ENCODE measurements around the gene SLC25A28.
"Not testable (repeated sequence)": the region's sequence is repeated elsewhere in the genome, so short reads cannot be mapped to it uniquely, and the experiment has no call there.

Gene SLC25A28

GRCh38 chr10:99617696-99618095 lies 2.5 kb downstream of the SLC25A28 start:
- Mint-ChIP-seq H3K36me3 (ENCODE audit: low read depth) (peaks cover 31% of the 10 kb centered on the region), H3K9me3 (no peaks in the 10 kb centered on the region), H3K27ac (no peak overlapping the region), H3K4me3 (no peak overlapping the region), H3K27me3 (no peaks in the 10 kb centered on the region), H3K4me1 (ENCODE audit: low read depth) (peaks cover 45% of the 10 kb centered on the region)
- intact Hi-C loops (cut with micrococcal nuclease), result no loop called here

GRCh38 chr10:99615426-99615825 lies 4.8 kb downstream of the SLC25A28 start:
- Mint-ChIP-seq H3K4me3 (no peak overlapping the region), H3K9me3 (no peaks in the 10 kb centered on the region), H3K27ac (no peak overlapping the region), H3K4me1 (ENCODE audit: low read depth) (peaks cover 45% of the 10 kb centered on the region), H3K36me3 (ENCODE audit: low read depth) (peaks cover 44% of the 10 kb centered on the region), H3K27me3 (no peaks in the 10 kb centered on the region)
- intact Hi-C loops (cut with micrococcal nuclease), result no loop called here

- no peaks in the 10 kb centered on the region for H3K9me3 Mint-ChIP-seq
Measured at GRCh38 chr10:99612167-99612831, 7.9 kb downstream of the SLC25A28 start.

DNA sequence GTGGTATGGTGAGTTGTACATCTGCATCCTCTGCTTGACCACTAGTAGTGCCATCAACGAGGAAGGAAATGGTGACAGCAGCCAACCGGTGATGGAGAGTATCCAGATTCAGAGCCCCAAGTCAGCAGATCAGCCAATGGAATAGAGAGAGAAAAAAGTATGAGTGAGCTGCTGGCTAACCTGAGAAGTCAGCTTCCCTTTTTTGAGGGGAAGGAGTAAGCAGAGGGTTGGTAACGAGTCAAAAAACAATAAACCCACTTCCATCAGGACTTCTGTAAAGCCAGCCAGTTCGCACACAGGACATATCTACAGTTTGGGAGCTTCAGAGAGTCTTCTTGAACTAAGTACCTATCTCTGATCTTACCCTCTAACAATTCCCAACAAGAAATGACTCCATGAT lies 8.9 kb downstream of the SLC25A28 start:
- Mint-ChIP-seq H3K27ac (no peak overlapping the region), H3K27me3 (no peaks in the 10 kb centered on the region), H3K4me1 (ENCODE audit: low read depth) (peaks cover 23% of the 10 kb centered on the region), H3K9me3 (no peaks in the 10 kb centered on the region), H3K4me3 (no peak overlapping the region), H3K36me3 (ENCODE audit: low read depth) (peaks cover 65% of the 10 kb centered on the region)
- intact Hi-C loops (cut with micrococcal nuclease), result no loop called here

More at GRCh38 chr10:99612167-99612831, 7.9 kb downstream of the SLC25A28 start:
- Mint-ChIP-seq H3K27me3 (no peaks in the 10 kb centered on the region), H3K4me1 (ENCODE audit: low read depth) (peaks cover 23% of the 10 kb centered on the region), H3K4me3 (no peak overlapping the region), H3K27ac (no peak overlapping the region), H3K36me3 (ENCODE audit: low read depth) (peaks cover 65% of the 10 kb centered on the region)
- intact Hi-C loops (cut with micrococcal nuclease), result loop anchor here (1.0 to 2.0 kb wide), 3 partner anchors 52 to 219 kb away; partner anchors contain the start of gene GOT1

DNA sequence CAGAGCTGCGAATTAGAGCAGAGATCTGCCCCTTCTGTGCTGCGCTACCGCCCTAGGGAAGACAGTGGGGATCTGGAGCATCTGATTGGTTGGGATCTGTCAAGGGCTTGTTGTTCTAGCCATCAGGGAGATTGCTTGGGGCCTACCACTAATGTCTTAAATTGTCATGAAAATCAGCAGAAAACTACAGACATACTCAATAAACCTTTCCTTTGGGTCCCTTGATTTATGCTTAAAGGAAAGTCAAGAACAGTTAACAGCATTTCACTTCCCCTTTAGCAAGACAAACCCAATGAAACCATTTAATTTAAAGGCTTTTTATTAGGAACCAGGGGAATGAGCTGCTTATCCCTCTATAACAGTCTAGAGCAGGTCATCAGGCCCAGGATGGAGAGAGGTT lies 10.0 kb downstream of the SLC25A28 start:
- H3K27me3 Mint-ChIP-seq, result no peaks in the 10 kb centered on the region
- H3K36me3 Mint-ChIP-seq (ENCODE audit: low read depth), result peaks cover 59% of the 10 kb centered on the region
- H3K9me3 Mint-ChIP-seq, result no peaks in the 10 kb centered on the region
- H3K27ac Mint-ChIP-seq, result no peak overlapping the region
- intact Hi-C loops (cut with micrococcal nuclease), result no loop called here
- H3K4me1 Mint-ChIP-seq (ENCODE audit: low read depth), result peaks cover 26% of the 10 kb centered on the region
- no peak overlapping the region for H3K4me3 Mint-ChIP-seq

DNA sequence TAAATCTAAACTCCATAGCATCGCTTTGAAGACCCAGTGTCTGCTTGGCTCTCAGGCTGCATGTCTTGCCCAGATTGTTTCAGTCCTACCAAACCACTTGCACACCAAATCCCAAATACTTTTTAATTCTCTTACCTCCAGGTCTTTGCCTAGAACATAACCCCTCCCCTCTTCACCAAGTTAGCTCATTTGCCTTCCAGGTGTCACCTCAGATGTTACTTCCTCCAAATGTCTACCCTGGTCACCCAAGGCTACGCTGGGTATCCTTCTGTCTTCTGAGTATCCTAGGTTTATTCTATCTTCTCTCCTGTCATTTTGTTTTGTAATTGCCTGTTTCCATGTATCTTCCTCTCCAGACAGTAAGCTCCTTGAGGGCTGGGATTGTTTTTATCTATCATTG lies 11.1 kb downstream of the SLC25A28 start:
- H3K36me3 Mint-ChIP-seq (ENCODE audit: low read depth), result peaks cover 55% of the 10 kb centered on the region
- H3K27ac Mint-ChIP-seq, result no peak overlapping the region
- no peaks in the 10 kb centered on the region for H3K9me3 Mint-ChIP-seq
- H3K4me3 Mint-ChIP-seq, result no peak overlapping the region
- intact Hi-C loops (cut with micrococcal nuclease), result no loop called here
- H3K4me1 Mint-ChIP-seq (ENCODE audit: low read depth), result peaks cover 25% of the 10 kb centered on the region
- no peaks in the 10 kb centered on the region for H3K27me3 Mint-ChIP-seq

DNA sequence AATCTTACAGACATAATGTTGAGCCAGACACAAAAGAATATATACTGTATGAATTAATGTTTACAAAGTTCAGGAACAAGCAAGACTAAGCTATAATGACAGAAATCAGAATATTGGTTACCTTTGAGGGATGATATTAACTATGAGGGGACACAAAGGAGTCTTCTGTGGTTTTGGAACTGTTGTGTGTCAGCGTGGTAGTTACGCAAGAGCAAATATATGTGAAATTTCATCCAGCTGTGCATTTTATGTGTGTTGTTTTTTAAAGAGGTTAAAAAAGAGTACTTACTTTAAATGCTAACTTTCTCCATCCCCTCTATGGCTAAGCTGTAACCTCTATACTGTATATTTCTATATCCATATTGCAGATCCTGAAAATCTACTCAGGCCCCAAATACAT lies 14.9 kb downstream of the SLC25A28 start:
- H3K4me1 Mint-ChIP-seq (ENCODE audit: low read depth), result peaks cover 18% of the 10 kb centered on the region
- no peaks in the 10 kb centered on the region for H3K9me3 Mint-ChIP-seq
- peaks cover 20% of the 10 kb centered on the region for H3K36me3 Mint-ChIP-seq (ENCODE audit: low read depth)
- no peaks in the 10 kb centered on the region for H3K27me3 Mint-ChIP-seq
- intact Hi-C loops (cut with micrococcal nuclease), result no loop called here
- no peak overlapping the region for H3K4me3 Mint-ChIP-seq
- H3K27ac Mint-ChIP-seq, result no peak overlapping the region

GRCh38 chr10:99604862-99605261 lies 15.4 kb downstream of the SLC25A28 start:
- Mint-ChIP-seq H3K36me3 (ENCODE audit: low read depth) (peaks cover 15% of the 10 kb centered on the region), H3K4me1 (ENCODE audit: low read depth) (peaks cover 23% of the 10 kb centered on the region), H3K27ac (no peak overlapping the region), H3K27me3 (no peaks in the 10 kb centered on the region), H3K9me3 (no peaks in the 10 kb centered on the region), H3K4me3 (no peak overlapping the region)
- intact Hi-C loops (cut with micrococcal nuclease), result no loop called here

DNA sequence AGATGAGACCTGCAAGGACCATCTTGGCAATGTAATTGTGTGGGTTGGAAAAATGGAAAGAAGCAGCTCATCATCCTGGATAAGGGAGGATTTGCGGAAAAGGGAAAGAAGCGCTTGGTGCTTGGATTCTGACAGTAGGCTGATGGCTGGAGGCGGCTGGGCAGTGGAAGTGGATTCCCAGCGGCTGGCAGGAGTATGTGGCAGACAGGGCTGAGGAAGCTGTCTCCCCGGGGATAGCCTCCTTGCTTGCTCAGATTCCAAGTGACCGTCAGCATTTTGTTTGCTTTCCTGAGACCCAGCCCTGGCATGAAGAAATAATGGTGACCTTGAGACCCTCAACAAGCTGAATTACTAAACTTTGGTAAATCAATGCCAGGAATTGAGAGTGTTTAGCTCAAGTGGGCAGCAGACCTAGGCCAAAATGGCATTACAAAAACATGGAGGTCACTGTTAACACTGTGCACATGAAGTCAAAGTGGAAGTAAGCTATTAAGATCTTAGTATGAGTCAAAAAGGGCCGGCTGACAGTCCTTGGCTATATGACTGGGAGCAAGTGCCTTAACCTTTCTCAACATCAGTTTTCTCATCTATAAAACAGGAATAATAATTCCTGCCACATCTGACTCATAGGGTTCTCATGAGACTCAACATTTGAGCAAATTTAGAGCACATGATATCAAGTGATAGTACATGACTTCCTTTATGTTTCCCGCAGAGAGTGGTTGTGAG lies 21.3 kb downstream of the SLC25A28 start:
- no peaks in the 10 kb centered on the region for H3K27me3 Mint-ChIP-seq
- no peak overlapping the region for H3K4me3 Mint-ChIP-seq
- H3K36me3 Mint-ChIP-seq (ENCODE audit: low read depth), result no peaks in the 10 kb centered on the region
- H3K4me1 Mint-ChIP-seq (ENCODE audit: low read depth), result peaks cover 30% of the 10 kb centered on the region
- intact Hi-C loops (cut with micrococcal nuclease), result no loop called here
- no peaks in the 10 kb centered on the region for H3K9me3 Mint-ChIP-seq
- no peak overlapping the region for H3K27ac Mint-ChIP-seq

GRCh38 chr10:99598011-99598410 lies 22.2 kb downstream of the SLC25A28 start:
- Mint-ChIP-seq H3K36me3 (ENCODE audit: low read depth) (no peaks in the 10 kb centered on the region), H3K4me3 (no peak overlapping the region), H3K9me3 (no peaks in the 10 kb centered on the region), H3K4me1 (ENCODE audit: low read depth) (peaks cover 30% of the 10 kb centered on the region), H3K27me3 (no peaks in the 10 kb centered on the region), H3K27ac (no peak overlapping the region)
- intact Hi-C loops (cut with micrococcal nuclease), result no loop called here

- peaks cover 30% of the 10 kb centered on the region for H3K4me1 Mint-ChIP-seq (ENCODE audit: low read depth)
- H3K36me3 Mint-ChIP-seq (ENCODE audit: low read depth); intact Hi-C loops (cut with micrococcal nuclease); H3K9me3 Mint-ChIP-seq; H3K27me3 Mint-ChIP-seq; H3K4me3 Mint-ChIP-seq; H3K27ac Mint-ChIP-seq: not testable (repeated sequence)
Measured at GRCh38 chr10:99596708-99597107, 23.5 kb downstream of the SLC25A28 start.

DNA sequence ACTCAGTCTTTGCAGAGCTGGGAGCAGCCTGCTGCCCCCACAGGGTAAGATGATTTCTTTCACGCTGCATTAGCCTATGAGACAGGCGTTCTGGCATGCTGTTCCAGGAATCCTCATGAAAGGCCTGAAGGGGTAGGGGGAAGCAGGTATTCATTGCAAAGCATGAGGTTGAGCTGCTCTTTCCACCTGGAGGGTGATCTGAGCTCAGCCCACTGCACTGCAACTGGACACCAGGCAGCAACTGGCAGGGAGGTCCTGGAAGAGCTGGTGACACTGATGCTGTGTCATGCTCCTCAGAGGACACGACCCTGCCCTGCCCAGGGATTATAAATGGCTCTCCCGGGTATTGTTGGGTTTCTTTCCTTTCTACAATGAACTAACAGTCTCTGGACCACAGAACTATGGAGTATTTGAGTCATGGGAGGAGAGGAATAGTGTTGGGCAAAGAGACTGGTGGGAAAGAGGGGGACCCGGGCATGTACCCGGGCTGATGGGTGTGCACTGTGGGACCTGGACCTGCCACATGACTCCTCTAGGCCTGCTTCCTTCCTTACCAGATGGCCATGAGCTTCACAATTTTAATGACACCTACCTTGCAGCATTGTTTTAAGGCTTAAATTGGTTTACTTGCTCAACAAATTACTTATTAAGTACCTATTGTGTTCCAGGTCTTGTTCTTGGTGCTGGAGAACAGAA lies 24.3 kb downstream of the SLC25A28 start:
- H3K9me3 Mint-ChIP-seq, result no peaks in the 10 kb centered on the region
- H3K27ac Mint-ChIP-seq, result no peak overlapping the region
- peaks cover 24% of the 10 kb centered on the region for H3K4me1 Mint-ChIP-seq (ENCODE audit: low read depth)
- H3K4me3 Mint-ChIP-seq, result no peak overlapping the region
- no peaks in the 10 kb centered on the region for H3K36me3 Mint-ChIP-seq (ENCODE audit: low read depth)
- intact Hi-C loops (cut with micrococcal nuclease), result no loop called here
- no peaks in the 10 kb centered on the region for H3K27me3 Mint-ChIP-seq

DNA sequence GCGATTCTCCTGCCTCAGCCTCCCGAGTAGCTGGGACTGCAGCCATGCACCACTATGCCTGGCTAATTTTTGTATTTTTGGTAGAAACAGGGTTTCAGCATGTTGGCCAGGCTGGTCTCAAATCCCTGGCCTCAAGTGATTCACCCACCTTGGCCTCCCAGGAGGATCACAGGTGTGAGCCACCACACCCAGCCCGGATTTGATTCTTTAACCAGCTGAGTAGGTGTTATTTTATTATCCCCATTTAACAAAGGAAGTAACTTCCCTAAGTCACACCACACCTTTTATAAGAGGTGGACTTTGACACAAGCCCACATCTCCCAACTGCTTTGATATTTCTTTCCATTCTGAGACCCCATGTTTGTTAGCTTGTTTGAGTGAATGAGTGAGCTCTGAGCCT lies 25.0 kb downstream of the SLC25A28 start:
- intact Hi-C loops (cut with micrococcal nuclease), result no loop called here
- Mint-ChIP-seq H3K27ac (no peak overlapping the region), H3K4me1 (ENCODE audit: low read depth) (peaks cover 19% of the 10 kb centered on the region), H3K4me3 (no peak overlapping the region), H3K9me3 (no peaks in the 10 kb centered on the region), H3K27me3 (no peaks in the 10 kb centered on the region), H3K36me3 (ENCODE audit: low read depth) (no peaks in the 10 kb centered on the region)

- H3K9me3 Mint-ChIP-seq, result no peaks in the 10 kb centered on the region
- H3K27ac Mint-ChIP-seq, result no peak overlapping the region
- intact Hi-C loops (cut with micrococcal nuclease), result no loop called here
- H3K4me1 Mint-ChIP-seq (ENCODE audit: low read depth), result peaks cover 10% of the 10 kb centered on the region
- no peaks in the 10 kb centered on the region for H3K27me3 Mint-ChIP-seq
- H3K4me3 Mint-ChIP-seq, result no peak overlapping the region
- no peaks in the 10 kb centered on the region for H3K36me3 Mint-ChIP-seq (ENCODE audit: low read depth)
Measured at GRCh38 chr10:99593312-99593711, 26.9 kb downstream of the SLC25A28 start.

Measured in dendritic cell treated with granulocyte-macrophage colony-stimulating factor and Interleukin-4, amounts not matched to agents 40 ng/mL and 50 ng/mL, for 4 days (primary cell).